Measurements from ENCODE around the gene NOLC1. TPM values are rescaled to one million over a fixed set of nuclear protein-coding genes. Genes with fewer than 3 reads are reported as not detected.

NOLC1 gene
- total RNA-seq (2013; cell fraction: nucleolus; rRNA removed): 29.3 and 38.5 TPM in 2 replicates
- total RNA-seq (2014; rRNA removed) (106 and 111 TPM in 2 replicates), total RNA-seq (2014; rRNA removed; fragmentation: Illumina TruSeq; extraction: Trizol) (122 and 125 TPM in 2 replicates), total RNA-seq (2021) (144 TPM in 2 replicates), polyA plus RNA-seq (2011; rRNA removed) (130 and 140 TPM in 2 replicates), polyA plus RNA-seq (2014; fragmentation: Illumina TruSeq; extraction: Trizol) (244 and 248 TPM in 2 replicates), polyA plus RNA-seq (2014; fragmentation: Nextera tagmentation; extraction: Ambion mirVana) (100 to 1,000 TPM in 1 of 2 experiments, 10 to 100 TPM in 1; 91.7 to 103 TPM), polyA plus RNA-seq (2014; rRNA removed) (124 and 126 TPM in 2 replicates), polyA plus RNA-seq (2016; fragmentation: Nextera tagmentation; extraction: Ambion mirVana) (100 to 1,000 TPM; 180 to 193 TPM), polyA minus RNA-seq (2011; rRNA and poly(A)+ RNA removed) (66.7 and 86.4 TPM in 2 replicates), Bru-seq, nascent RNA (percentile 95 among the genes with signal in this experiment), BruChase-seq, experiment 1, labeled RNA remaining after a 6-hour chase (percentile 99 among the genes with signal in this experiment), BruChase-seq, experiment 2, labeled RNA remaining after a 2-hour chase (percentile 99 among the genes with signal in this experiment)
- 42.6 TPM for polyA plus RNA-seq (2011; ENCODE audit: low read depth)
- polyA plus RNA-seq (2011; cell fraction: cytosol; rRNA removed): 101 and 112 TPM in 2 replicates
- polyA plus RNA-seq (2011; cell fraction: nucleus; rRNA removed): 69.0 and 98.6 TPM in 2 replicates
- 60.1 and 65.6 TPM in 2 replicates for polyA plus RNA-seq (2012)
- polyA minus RNA-seq (2011; cell fraction: cytosol; rRNA and poly(A)+ RNA removed): 34.5 and 42.3 TPM in 2 replicates
- polyA minus RNA-seq (2011; cell fraction: nucleus; rRNA and poly(A)+ RNA removed): 9.2 and 16.5 TPM in 2 replicates
- long read RNA-seq, experiment 1, transcript NOLC1-207 (13 exons, 2,441 nt): minor isoform, 45 of 187 reads
- long read RNA-seq, experiment 1, transcript NOLC1-209 (13 exons, 3,932 nt): major isoform, 48 of 187 reads
- long read RNA-seq, experiment 1, transcript NOLC1-202 (13 exons, 3,967 nt): minor isoform, 11 of 187 reads
- long read RNA-seq, experiment 1, partial matches to known transcripts: 58 of 187 reads
- long read RNA-seq, experiment 1, other reads (novel, unspliced or antisense): 25 of 187 reads
- long read RNA-seq, experiment 2, transcript NOLC1-207 (13 exons, 2,441 nt): major isoform, 27 of 287 reads
- long read RNA-seq, experiment 2, transcript NOLC1-202 (13 exons, 3,967 nt): minor isoform, 5 of 287 reads
- long read RNA-seq, experiment 2, transcript NOLC1-209 (13 exons, 3,932 nt): minor isoform, 23 of 287 reads
- long read RNA-seq, experiment 2, partial matches to known transcripts: 186 of 287 reads
- long read RNA-seq, experiment 2, other reads (novel, unspliced or antisense): 46 of 287 reads

- in situ Hi-C loops (cut with MboI) (no loop called here), intact Hi-C loops (cut with micrococcal nuclease; ENCODE audit: unreplicated experiment) (loop anchor here (1.0 kb wide), 1 partner anchor 20 kb away; no protein-coding TSS in a partner anchor)
- Histone ChIP-seq H3K27ac (ENCODE audit: control insufficient read depth, insufficient read depth) (peak within 1 kb of the TSS; percentile 83), H4K20me1 (ENCODE audit: control insufficient read depth, insufficient read depth) (no peaks in the 10 kb centered on the region; the same call in none of the 2 replicates), H3K9ac (ENCODE audit: control insufficient read depth, insufficient read depth, low read length) (peak within 1 kb of the TSS; percentile 89), H3K4me1 (ENCODE audit: control insufficient read depth, insufficient read depth, low read length) (peaks cover 9% of the 10 kb centered on the region), H2AFZ (ENCODE audit: control insufficient read depth, low read depth, low read length) (peak within 1 kb of the TSS; percentile 38), H3K4me3 (peak within 1 kb of the TSS; percentile 94), H3K79me2 (ENCODE audit: control insufficient read depth, insufficient read depth, low read length) (peaks cover 48% of the 10 kb centered on the region), H3K36me3 (ENCODE audit: control insufficient read depth in 2 of 2, insufficient read depth in 2 of 2, low read length in 1 of 2) (peaks cover 22 to 33% of the 10 kb centered on the region in 2 experiments; a peak in 3 of 4 replicates), H3K9me3 (replicated peaks; ENCODE audit: control insufficient read depth, insufficient read depth, low read length) (no peaks in the 10 kb centered on the region), H3K4me2 (ENCODE audit: control insufficient read depth, insufficient read depth) (peak within 1 kb of the TSS; percentile 77), H3K27me3 (replicated peaks in 1 of 2; ENCODE audit: control insufficient read depth in 2 of 2, insufficient read depth in 2 of 2, low read length in 1 of 2) (no peaks in the 10 kb centered on the region)
- no TSS peak for BruUV-seq (replicated peaks)
- ChIA-PET SMC1A (ENCODE audit: uncharacterized antibody, unreplicated experiment) (interaction anchor here (0.5 to 5.0 kb wide), 8 partner anchors 13 to 37 kb away, joined by 3 to 29 read pairs (median 6); partner anchors contain the start of gene PPRC1), RAD21 (ENCODE audit: unreplicated experiment) (interaction anchor here (0.9 to 2.1 kb wide), 6 partner anchors 13 to 270 kb away, joined by 3 to 12 read pairs (median 6); partner anchors contain the start of gene PPRC1), POLR2A (interaction anchor here (0.8 to 2.6 kb wide), 11 partner anchors 8 to 333 kb away, joined by 3 to 19 read pairs (median 5); partner anchors contain the start of genes GBF1, OGA and PPRC1), CTCF (interaction anchor here (1.0 to 3.0 kb wide), 8 partner anchors 14 to 247 kb away, joined by 3 to 24 read pairs (median 8); partner anchors contain the start of gene PPRC1)
- FAIRE-seq (peak; percentile 97), ATAC-seq (peak; percentile 96), DNase-seq (ENCODE audit: low read depth, low spot score) (peak; percentile 98)
- 6% methylated on average over 59 of the region's 59 CpGs for WGBS (ENCODE audit: insufficient coverage, insufficient replicate concordance, low lambda C conversion rate, missing lambda C conversion rate)
- TF ChIP-seq YY1 (IDR thresholded peaks at IDR 0.05; ENCODE audit: low read depth, low read length): peak; percentile 96
- TF ChIP-seq TBL1XR1 (IDR thresholded peaks at IDR 0.05; ENCODE audit: low read depth, low read length): no peak; the same call in 1 of the 2 replicates
- TF ChIP-seq, protein P1, sequence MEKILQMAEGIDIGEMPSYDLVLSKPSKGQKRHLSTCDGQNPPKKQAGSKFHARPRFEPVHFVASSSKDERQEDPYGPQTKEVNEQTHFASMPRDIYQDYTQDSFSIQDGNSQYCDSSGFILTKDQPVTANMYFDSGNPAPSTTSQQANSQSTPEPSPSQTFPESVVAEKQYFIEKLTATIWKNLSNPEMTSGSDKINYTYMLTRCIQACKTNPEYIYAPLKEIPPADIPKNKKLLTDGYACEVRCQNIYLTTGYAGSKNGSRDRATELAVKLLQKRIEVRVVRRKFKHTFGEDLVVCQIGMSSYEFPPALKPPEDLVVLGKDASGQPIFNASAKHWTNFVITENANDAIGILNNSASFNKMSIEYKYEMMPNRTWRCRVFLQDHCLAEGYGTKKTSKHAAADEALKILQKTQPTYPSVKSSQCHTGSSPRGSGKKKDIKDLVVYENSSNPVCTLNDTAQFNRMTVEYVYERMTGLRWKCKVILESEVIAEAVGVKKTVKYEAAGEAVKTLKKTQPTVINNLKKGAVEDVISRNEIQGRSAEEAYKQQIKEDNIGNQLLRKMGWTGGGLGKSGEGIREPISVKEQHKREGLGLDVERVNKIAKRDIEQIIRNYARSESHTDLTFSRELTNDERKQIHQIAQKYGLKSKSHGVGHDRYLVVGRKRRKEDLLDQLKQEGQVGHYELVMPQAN (conservative IDR thresholded peaks at IDR 0.05): peak; percentile 97
- TF ChIP-seq POU2F2 (IDR thresholded peaks at IDR 0.05; ENCODE audit: borderline replicate concordance, low read depth, low read length): peak; percentile 77; the same call in 1 of the 3 replicates
- no peak for TF ChIP-seq MYB (IDR thresholded peaks at IDR 0.05; ENCODE audit: borderline replicate concordance, low read depth, low read length)
- TF ChIP-seq RBBP5 (conservative IDR thresholded peaks at IDR 0.05): no peak
- TF ChIP-seq ZBTB40 (IDR thresholded peaks at IDR 0.05; ENCODE audit: borderline replicate concordance): peak; percentile 94
- TF ChIP-seq KAT2A (conservative IDR thresholded peaks at IDR 0.05; ENCODE audit: control insufficient read depth, low read depth, low read length): no peak
These were observed at the start of gene NOLC1 for GRCh38 chr10:102151774-102152544. NOLC1 (plus strand) TSS chr10:102152389; CDS start chr10:102152411, 22 bp downstream.
